ENCODE data around the gene TEX13D.

TEX13D gene

GRCh38 chrX:124341396-124342132, 9.1 kb downstream of the TEX13D start:
- H3K4me3 ChIP-seq (ENCODE audit: low read depth, low read length) = no peak overlapping the region
- ChIA-PET CTCF (no interaction called here), POLR2A (no interaction called here)
- no peak for TF ChIP-seq CTCF (IDR thresholded peaks at IDR 0.05; ENCODE audit: insufficient read depth, low read length, missing control alignments)
- no peak for DNase-seq (ENCODE audit: low read depth, low spot score)

DNA sequence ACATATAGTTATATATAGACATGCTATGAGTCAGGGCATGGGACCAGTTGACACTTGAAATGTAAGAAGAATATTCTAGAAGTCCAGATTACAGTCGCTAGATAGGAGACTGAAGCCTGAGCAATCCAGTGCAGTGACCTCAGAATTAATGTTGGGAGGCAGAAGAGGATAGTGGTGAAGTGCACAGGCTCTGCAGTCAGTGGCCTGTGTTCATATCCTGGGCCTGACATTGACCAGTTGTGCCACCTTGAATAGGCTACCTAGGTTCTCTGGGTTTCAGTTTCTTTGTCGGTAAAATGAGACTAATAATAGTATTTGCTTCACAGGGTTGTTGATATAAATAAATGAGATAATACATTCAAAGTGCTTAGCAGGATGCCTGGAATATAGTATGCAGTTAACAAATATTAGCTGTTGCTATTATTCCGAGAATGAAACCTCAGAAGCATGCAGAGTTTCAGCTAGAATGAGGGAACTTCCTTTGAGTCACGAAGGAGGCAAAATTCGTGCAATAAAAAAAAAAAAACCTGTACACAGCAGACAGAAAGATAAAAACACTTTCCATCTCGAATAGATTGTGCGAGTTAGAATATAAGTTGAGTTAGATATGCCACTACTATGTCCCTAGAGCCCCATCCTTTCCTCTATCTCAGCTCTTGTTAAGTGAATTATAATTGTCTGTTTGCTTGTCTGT, 9.9 kb downstream of the TEX13D start:
- DNase-seq (ENCODE audit: low read depth, low spot score) = no peak
- CTCF ChIA-PET = no interaction called here
- no peak for TF ChIP-seq CTCF (IDR thresholded peaks at IDR 0.05; ENCODE audit: insufficient read depth, low read length, missing control alignments)
- POLR2A ChIA-PET = no interaction called here
- H3K4me3 ChIP-seq (ENCODE audit: low read depth, low read length) = no peak overlapping the region

GRCh38 chrX:124343016-124343415, 10.6 kb downstream of the TEX13D start:
- TF ChIP-seq CTCF (IDR thresholded peaks at IDR 0.05; ENCODE audit: insufficient read depth, low read length, missing control alignments) = no peak
- H3K4me3 ChIP-seq (ENCODE audit: low read depth, low read length) = no peak overlapping the region
- no peak for DNase-seq (ENCODE audit: low read depth, low spot score)
- ChIA-PET CTCF (no interaction called here), POLR2A (no interaction called here)

DNA sequence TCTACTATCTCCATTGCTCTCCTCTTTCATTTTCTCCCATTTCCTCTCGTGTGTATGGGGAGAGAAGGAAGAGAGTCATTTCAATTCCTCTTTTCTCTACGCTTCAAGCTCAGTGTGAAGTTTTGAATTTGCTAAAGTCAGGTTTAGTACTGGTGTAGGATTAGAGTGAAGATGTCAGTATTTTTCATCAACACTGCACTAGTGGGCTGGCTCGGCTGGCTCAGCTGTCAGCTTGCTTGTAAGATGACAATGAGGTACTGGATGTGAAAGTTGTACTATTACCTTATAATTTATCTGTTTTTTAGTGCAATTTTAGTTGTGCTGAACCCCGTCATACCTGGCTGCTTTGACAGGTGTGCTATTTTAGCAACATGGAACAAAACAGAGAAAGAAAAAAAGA, 11.8 kb downstream of the TEX13D start:
- no peak overlapping the region for H3K4me3 ChIP-seq (ENCODE audit: low read depth, low read length)
- no peak for DNase-seq (ENCODE audit: low read depth, low spot score)
- no peak for TF ChIP-seq CTCF (IDR thresholded peaks at IDR 0.05; ENCODE audit: insufficient read depth, low read length, missing control alignments)
- CTCF ChIA-PET = no interaction called here
- POLR2A ChIA-PET = no interaction called here

DNA sequence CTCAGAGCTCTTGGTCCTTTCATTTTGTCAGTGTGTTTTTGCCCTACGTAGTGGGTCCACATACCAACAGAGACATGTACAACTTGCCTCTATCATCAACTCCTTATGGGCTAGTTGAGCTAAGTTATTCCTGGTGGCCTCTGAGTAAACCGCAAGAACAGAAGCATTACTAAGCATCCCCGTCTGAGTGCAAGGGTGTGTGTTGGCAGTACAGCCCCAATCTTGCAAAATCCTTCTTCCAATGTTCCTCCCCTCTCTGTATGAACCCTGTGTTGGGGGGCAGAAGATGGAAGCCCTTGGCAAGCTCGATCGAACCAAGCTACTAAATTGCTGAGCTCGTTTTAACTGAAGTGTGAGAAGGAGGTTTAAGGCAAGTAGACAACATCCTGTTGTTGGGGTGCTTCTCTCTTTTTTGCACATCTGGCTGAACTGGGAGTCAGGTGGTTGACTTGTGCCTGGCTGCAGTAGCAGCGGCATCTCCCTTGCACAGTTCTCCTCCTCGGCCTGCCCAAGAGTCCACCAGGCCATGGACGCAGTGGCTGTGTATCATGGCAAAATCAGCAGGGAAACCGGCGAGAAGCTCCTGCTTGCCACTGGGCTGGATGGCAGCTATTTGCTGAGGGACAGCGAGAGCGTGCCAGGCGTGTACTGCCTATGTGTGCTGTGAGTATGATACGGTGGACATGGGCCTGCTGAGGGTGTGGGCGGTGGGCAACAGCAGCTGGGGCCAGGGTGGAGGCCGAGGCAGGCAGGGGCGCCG, 13.8 kb downstream of the TEX13D start, which contains the start of gene SH2D1A:
Gene SH2D1A (plus strand): TSS at position 447 of the 760 bp plus-strand sequence. CDS start 80 bp downstream, at position 527.
- CTCF ChIA-PET = no interaction called here
- H3K4me3 ChIP-seq (ENCODE audit: low read depth, low read length) = no peak within 1 kb of the TSS
- POLR2A ChIA-PET = no interaction called here
- no peak for DNase-seq (ENCODE audit: low read depth, low spot score)
- no peak for TF ChIP-seq CTCF (IDR thresholded peaks at IDR 0.05; ENCODE audit: insufficient read depth, low read length, missing control alignments)

GRCh38 chrX:124346877-124347241, 14.4 kb downstream of the TEX13D start:
- POLR2A ChIA-PET = no interaction called here
- CTCF ChIA-PET = no interaction called here
- TF ChIP-seq CTCF (IDR thresholded peaks at IDR 0.05; ENCODE audit: insufficient read depth, low read length, missing control alignments) = no peak
- H3K4me3 ChIP-seq (ENCODE audit: low read depth, low read length) = no peak overlapping the region
- no peak for DNase-seq (ENCODE audit: low read depth, low spot score)

All from AG04449 (cell line).